HG03135 (cell line): ENCODE data around the gene MAPK12.

Experiments used
- ATAC-seq: cut with Tn5 transposase; IDR thresholded peaks from one replicate; pipeline ENCODE4 v1.9.1; 2021; ENCODE audit warnings: mild to moderate bottlenecking, moderate library complexity; ENCODE audit not compliant: unreplicated experiment

The MAPK12 gene

GRCh38 chr22:50261615-50262459 is at the start of gene MAPK12:
Gene MAPK12, minus strand, starts transcription at chr22:50261683. Its CDS starts 174 bp downstream, at chr22:50261509.
- no peak for ATAC-seq

- ATAC-seq: no peak
Observed at GRCh38 chr22:50310949-50311444, 49.5 kb upstream of the MAPK12 start.

- no peak for ATAC-seq
Observed at GRCh38 chr22:50310031-50310722, 48.7 kb upstream of the MAPK12 start.

- ATAC-seq: no peak
Observed at GRCh38 chr22:50309601-50309991, 48.1 kb upstream of the MAPK12 start.

- no peak for ATAC-seq
Observed at GRCh38 chr22:50308986-50309600, 47.6 kb upstream of the MAPK12 start.

GRCh38 chr22:50308597-50308935 is 47.1 kb upstream of the MAPK12 start:
- ATAC-seq: no peak

- ATAC-seq: no peak
Observed at GRCh38 chr22:50307890-50308596, 46.6 kb upstream of the MAPK12 start.

GRCh38 chr22:50306753-50307749 is 45.6 kb upstream of the MAPK12 start, which contains the start of gene PLXNB2:
Gene PLXNB2, minus strand, starts transcription at chr22:50307646. Its CDS starts 17,062 bp downstream, at chr22:50290584.
- ATAC-seq: no peak

- no peak for ATAC-seq
Observed at GRCh38 chr22:50305923-50306566, 44.6 kb upstream of the MAPK12 start.

- ATAC-seq: no peak
Observed at GRCh38 chr22:50305393-50305922, 44.0 kb upstream of the MAPK12 start.

- no peak for ATAC-seq
Observed at GRCh38 chr22:50304528-50305392, 43.3 kb upstream of the MAPK12 start.

GRCh38 chr22:50303848-50304527 is 42.5 kb upstream of the MAPK12 start:
- ATAC-seq: no peak

GRCh38 chr22:50303515-50303847 is 42.0 kb upstream of the MAPK12 start:
- ATAC-seq: no peak

- no peak for ATAC-seq
Observed at GRCh38 chr22:50302564-50302963, 41.1 kb upstream of the MAPK12 start.

GRCh38 chr22:50302041-50302541 is 40.6 kb upstream of the MAPK12 start:
- no peak for ATAC-seq

- no peak for ATAC-seq
Observed at GRCh38 chr22:50301581-50301991, 40.1 kb upstream of the MAPK12 start.

- no peak for ATAC-seq
Observed at GRCh38 chr22:50300620-50301257, 39.3 kb upstream of the MAPK12 start.
